Adrenal gland (tissue), 12 donors: ENCODE data around the gene PTX4. TPM values are rescaled to one million over a fixed set of nuclear protein-coding genes. Genes with fewer than 3 reads are reported as not detected.

Experiments used
- DNase-seq, 7 donors: peaks; one replicate each; pipeline ENCODE4 v3.0.0-alpha.2; 2019 to 2020
- H3K27ac ChIP-seq, 5 donors: fragments of 200-600 bp; sonication (generic) in 4 of 5; 1 replicate in 3 of 5; 2 replicates in 2 of 5; pipeline versions ENCODE4 v1.5.1 to v1.8.0; 2016 to 2020; ENCODE audit warnings: mild to moderate bottlenecking in 1 of 5
- H3K27me3 ChIP-seq: fragments of 200-600 bp; 2 replicates; pipeline ENCODE4 v1.8.0; 2021
- H3K36me3 ChIP-seq, 2 donors: fragments of 200-600 bp; replicated peaks in 1 of 2; 1 replicate in 1 of 2; 2 replicates in 1 of 2; pipeline versions ENCODE4 v1.5.1 to v1.8.0; 2018 to 2022
- H3K4me1 ChIP-seq, 2 donors: fragments of 200-600 bp; replicated peaks in 1 of 2; 1 replicate in 1 of 2; 2 replicates in 1 of 2; pipeline versions ENCODE4 v1.5.1 to v1.8.0; 2018 to 2021
- H3K4me3 ChIP-seq, 4 donors: fragments of 200-600 bp; sonication (generic) in 3 of 4; one replicate each; pipeline ENCODE4 v1.5.1; 2016 to 2018
- H3K9me3 ChIP-seq, 3 donors: fragments of 200-600 bp; sonication (generic) in 1 of 3; replicated peaks in 1 of 3; 1 replicate in 2 of 3; 2 replicates in 1 of 3; pipeline versions ENCODE4 v1.5.1 to v1.8.0; 2016 to 2021
- POLR2A ChIP-seq, 2 donors: fragments of 450-650 bp; IDR thresholded peaks; one replicate each; pipeline ENCODE4 v1.6.1; 2017; ENCODE audit warnings: antibody characterized with exemption in 2 of 2, mild to moderate bottlenecking in 2 of 2, moderate library complexity in 1 of 2
- WGBS, 4 donors: extraction: QIAGEN DNeasy Blood & Tissue Kit in 2 of 4; methylation state at CpG; one replicate each; pipeline versions ENCODE4 v1.1.5 to v1.1.7; 2013 to 2017; 5-methylcytosine and 5-hydroxymethylcytosine counted together
- intact Hi-C, 2 donors: fragments of 100-400 bp; cut with DNase I; formaldehyde crosslinking; loops; one replicate each; pipeline versions ENCODE4 v1.14.1 to v1.15.0; 2022 to 2023
- polyA plus RNA-seq, 3 donors: library from polyadenylated mRNA; stranded (reverse); fragments of 200-250 nt in 2 of 3; fragments of 350-450 nt in 1 of 3; fragmentation: Illumina TruSeq in 1 of 3; extraction: RNeasy Lipid Tissue Mini Kit (QIAGEN cat#74804) in 1 of 3; gene quantifications; one replicate each; pipeline ENCODE4 v1.2.3, GENCODE V29; 2013 to 2014
- total RNA-seq, 9 donors: library from RNA; depleted of rRNA in 4 of 9; stranded (reverse); fragments of >200 nt in 4 of 9; fragments of 120-200 nt in 1 of 9; fragmentation: NEBNext Ultra II Directional in 1 of 9; extraction: Animal tissue kit (Norgen Biotek cat#: 25700) in 1 of 9; gene quantifications; one replicate each; pipeline versions ENCODE4 v1.1.0 to v1.2.4, GENCODE V29; 2013 to 2023
- TF ChIP-seq, protein P1 (sequence below), 6 experiments: fragments of 450-650 bp in 4 of 6; fragments of 200-600 bp in 2 of 6; sonication (generic) in 1 of 6; IDR thresholded peaks; 1 replicate in 5 of 6; 2 replicates in 1 of 6; pipeline versions ENCODE4 v1.5.1 to v1.8.0; 2016 to 2021; ENCODE audit warnings: antibody characterized with exemption in 6 of 6, mild to moderate bottlenecking in 2 of 6, moderate library complexity in 1 of 6
- donor health status: healthy with polysubstance abuse.
- donor health status: Bipolar disorder and iron deficiency.
- donor health status: DM: yes; HTN: yes; CAD: no.
- donor health status: DM: no; HTN: no; CAD: no.
- donor health status: DM: no; HTN: no; CAD: no.
- donor health status: DM: yes; HTN: yes; CAD: no.

The PTX4 gene
- total and polyA plus RNA-seq, 12 donors = 0.16 to 1.4 (median 0.57) TPM; not detected in 4

DNA sequence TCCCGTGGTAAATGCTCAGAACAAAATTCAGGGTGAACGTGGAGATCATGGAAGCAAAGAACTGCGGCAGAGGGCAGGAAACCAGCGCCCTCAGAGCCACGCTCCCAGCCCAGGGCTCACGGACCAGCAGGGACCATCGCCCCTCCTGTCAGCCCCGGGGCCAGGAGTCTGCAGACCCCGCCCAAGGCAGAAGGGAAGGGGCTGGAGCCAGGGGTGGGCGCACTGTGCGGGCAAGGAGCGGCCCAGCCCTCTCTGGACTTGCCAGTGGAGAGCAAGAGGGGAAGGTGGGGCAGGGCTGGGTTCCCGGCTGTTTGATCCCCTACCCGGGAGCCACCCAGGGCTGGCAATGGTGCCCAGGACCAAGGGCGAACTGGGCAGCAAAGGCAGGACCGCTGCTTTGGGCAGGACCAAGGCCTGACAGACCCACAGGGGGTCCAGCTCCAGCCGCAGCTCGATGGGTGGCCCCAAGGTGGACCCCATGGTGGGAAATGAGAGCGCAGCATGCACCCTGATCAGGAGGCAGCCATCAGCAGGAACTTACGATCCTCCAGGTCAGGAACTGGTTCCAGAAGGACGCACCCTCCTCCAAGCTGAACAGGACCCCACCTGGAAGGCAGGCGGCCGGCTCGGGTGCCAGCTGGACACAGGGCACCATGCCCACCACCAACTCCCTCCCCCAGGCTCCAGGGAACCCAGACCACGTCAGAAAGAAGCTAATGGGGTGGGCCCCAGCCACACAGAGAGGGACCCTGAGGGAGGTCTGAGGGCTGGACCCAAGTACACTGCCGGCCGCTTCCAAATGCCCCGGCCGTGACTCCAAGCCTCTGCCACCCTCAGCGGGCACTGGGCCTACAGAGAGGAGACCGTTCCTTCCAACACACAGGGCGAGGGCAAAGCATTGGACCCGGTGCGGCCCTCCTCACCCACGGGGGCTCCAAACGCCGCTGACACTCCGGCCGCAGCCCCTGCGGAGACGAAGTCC, 33.3 kb downstream of the PTX4 start:
- TF ChIP-seq, protein P1, sequence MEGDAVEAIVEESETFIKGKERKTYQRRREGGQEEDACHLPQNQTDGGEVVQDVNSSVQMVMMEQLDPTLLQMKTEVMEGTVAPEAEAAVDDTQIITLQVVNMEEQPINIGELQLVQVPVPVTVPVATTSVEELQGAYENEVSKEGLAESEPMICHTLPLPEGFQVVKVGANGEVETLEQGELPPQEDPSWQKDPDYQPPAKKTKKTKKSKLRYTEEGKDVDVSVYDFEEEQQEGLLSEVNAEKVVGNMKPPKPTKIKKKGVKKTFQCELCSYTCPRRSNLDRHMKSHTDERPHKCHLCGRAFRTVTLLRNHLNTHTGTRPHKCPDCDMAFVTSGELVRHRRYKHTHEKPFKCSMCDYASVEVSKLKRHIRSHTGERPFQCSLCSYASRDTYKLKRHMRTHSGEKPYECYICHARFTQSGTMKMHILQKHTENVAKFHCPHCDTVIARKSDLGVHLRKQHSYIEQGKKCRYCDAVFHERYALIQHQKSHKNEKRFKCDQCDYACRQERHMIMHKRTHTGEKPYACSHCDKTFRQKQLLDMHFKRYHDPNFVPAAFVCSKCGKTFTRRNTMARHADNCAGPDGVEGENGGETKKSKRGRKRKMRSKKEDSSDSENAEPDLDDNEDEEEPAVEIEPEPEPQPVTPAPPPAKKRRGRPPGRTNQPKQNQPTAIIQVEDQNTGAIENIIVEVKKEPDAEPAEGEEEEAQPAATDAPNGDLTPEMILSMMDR (IDR thresholded peaks at IDR 0.05) = no peak
- TF ChIP-seq POLR2A (IDR thresholded peaks at IDR 0.05) = no peak
- Histone ChIP-seq H3K27me3 (no peaks in the 10 kb centered on the region), H3K36me3 (peaks cover 0 to 88% of the 10 kb centered on the region in 2 donors), H3K9me3 (no peaks in the 10 kb centered on the region), H3K4me3 (no peak overlapping the region), H3K4me1 (peaks cover 0 to under 1% of the 10 kb centered on the region in 2 donors), H3K27ac (no peak overlapping the region)
- WGBS, 4 donors = 89 to 96% (median 93%) methylated on average over 16 to 41 of the region's 41 CpGs
- intact Hi-C loops = no loop called here
- DNase-seq = no peak

DNA sequence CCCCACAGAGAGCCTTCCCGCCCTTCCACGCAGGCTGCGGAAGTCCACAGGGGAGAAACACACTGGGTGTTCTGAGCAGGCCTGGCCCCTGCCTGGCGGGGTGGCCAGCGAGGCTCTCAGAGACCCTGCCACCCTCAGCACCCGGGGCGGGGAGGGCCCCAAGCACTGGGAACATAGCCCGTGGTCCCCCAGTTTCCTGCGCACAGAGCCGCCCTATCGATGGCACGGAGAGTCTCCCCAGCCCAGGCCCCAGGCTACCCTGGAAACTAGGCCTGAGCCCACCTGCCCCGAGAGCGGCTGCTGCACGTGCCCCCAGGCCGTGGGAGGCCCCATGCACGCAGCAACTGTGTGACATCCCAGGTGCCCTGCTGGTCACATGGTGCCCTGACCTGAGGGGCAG, 34.2 kb downstream of the PTX4 start:
- H3K36me3 ChIP-seq = peaks cover 0 to 92% of the 10 kb centered on the region in 2 donors
- WGBS, 4 donors = 90 to 100% (median 96%) methylated on average over 5 to 17 of the region's 17 CpGs

DNA sequence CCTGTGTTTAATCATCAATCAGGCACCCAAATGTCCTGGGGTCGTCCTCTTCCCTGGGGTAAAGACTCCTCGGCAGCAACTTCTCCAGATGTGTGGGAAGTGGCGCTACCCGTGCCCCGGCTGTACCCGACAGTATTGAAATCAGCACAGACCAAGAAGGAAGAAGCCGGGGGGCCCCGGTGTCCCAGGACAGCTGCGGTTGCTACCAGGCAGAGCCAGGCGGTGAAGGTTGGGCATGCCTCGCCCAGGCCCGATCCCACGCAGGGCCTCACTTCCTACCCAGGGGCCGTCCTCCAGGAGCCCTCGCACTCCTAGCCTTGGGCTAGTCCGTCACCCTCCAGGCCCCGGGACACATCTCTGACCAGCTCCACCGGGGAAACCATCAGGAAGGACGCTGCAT, 35.4 kb downstream of the PTX4 start:
- Histone ChIP-seq H3K36me3 (peaks cover 0 to 98% of the 10 kb centered on the region in 2 donors), H3K4me1 (no peaks in the 10 kb centered on the region), H3K27ac (no peak overlapping the region), H3K4me3 (no peak overlapping the region), H3K9me3 (no peaks in the 10 kb centered on the region), H3K27me3 (no peaks in the 10 kb centered on the region)
- intact Hi-C loops = no loop called here
- DNase-seq = no peak
- TF ChIP-seq POLR2A (IDR thresholded peaks at IDR 0.05) = no peak
- TF ChIP-seq, protein P1 (IDR thresholded peaks at IDR 0.05) = no peak
- WGBS, 4 donors = 93 to 97% (median 94%) methylated on average over 4 to 19 of the region's 19 CpGs

More for the DNA sequence above, 34.2 kb downstream of the PTX4 start:
- Histone ChIP-seq H3K27ac (no peak overlapping the region), H3K27me3 (no peaks in the 10 kb centered on the region), H3K4me3 (no peak overlapping the region), H3K4me1 (no peaks in the 10 kb centered on the region), H3K9me3 (no peaks in the 10 kb centered on the region)
- DNase-seq = no peak
- TF ChIP-seq, protein P1 (IDR thresholded peaks at IDR 0.05) = no peak
- TF ChIP-seq POLR2A (IDR thresholded peaks at IDR 0.05) = no peak
- intact Hi-C loops = no loop called here

DNA sequence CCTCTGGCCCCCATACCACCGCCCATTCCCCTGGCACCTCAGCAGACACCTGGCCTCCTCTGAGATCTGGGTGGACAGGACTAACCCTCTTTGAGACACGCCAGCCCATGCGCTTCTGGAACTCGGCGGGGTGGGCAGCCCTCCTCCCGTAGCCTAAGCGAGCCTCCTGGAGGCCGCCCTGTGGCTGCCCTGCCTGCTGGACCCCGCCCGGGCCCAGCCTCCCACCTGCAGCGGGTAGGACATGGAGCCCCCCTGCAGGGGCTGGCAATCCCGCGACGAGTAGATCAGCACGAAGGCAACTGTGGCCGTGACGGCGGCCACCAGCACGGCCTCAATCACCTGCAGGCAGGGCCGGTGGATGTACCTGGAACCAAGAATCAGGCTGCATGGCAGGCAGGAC, 36.2 kb downstream of the PTX4 start:
- no peaks in the 10 kb centered on the region for H3K4me1 ChIP-seq
- H3K4me3 ChIP-seq = no peak overlapping the region
- no peaks in the 10 kb centered on the region for H3K9me3 ChIP-seq
- peaks cover 0 to 98% of the 10 kb centered on the region in 2 donors for H3K36me3 ChIP-seq
- no peak overlapping the region for H3K27ac ChIP-seq
- DNase-seq = no peak
- TF ChIP-seq, protein P1 (IDR thresholded peaks at IDR 0.05) = no peak
- TF ChIP-seq POLR2A (IDR thresholded peaks at IDR 0.05) = no peak
- intact Hi-C loops = no loop called here
- 62 to 98% (median 95%) methylated on average over 2 to 20 of the region's 20 CpGs for WGBS, 4 donors
- no peaks in the 10 kb centered on the region for H3K27me3 ChIP-seq
